Mucosa of descending colon (tissue), 3 donors: ENCODE results near the gene ABCB8. TPM values are rescaled to one million over a fixed set of nuclear protein-coding genes. Genes with fewer than 3 reads are reported as not detected.

Source experiments
- ATAC-seq: fragments of 200-7000 bp; cut with Tn5 transposase; one replicate; pipeline ENCODE4 v1.9.1; 2020; ENCODE audit warnings: mild to moderate bottlenecking, moderate library complexity
- DNase-seq, 3 donors: peaks; one replicate each; pipeline ENCODE4 v3.0.0-alpha.2; 2020
- H3K36me3 ChIP-seq: fragments of 200-600 bp; one replicate; pipeline ENCODE4 v1.8.0; 2021; ENCODE audit warnings: low read depth, mild to moderate bottlenecking
- H3K4me1 ChIP-seq: fragments of 200-600 bp; one replicate; pipeline ENCODE4 v1.8.0; 2021; ENCODE audit warnings: low read depth, mild to moderate bottlenecking
- H3K4me3 ChIP-seq: fragments of 200-600 bp; one replicate; pipeline ENCODE4 v1.8.0; 2021; ENCODE audit warnings: mild to moderate bottlenecking
- H3K9me3 ChIP-seq: fragments of 200-600 bp; one replicate; pipeline ENCODE4 v1.8.0; 2021; ENCODE audit warnings: mild to moderate bottlenecking
- CTCF ChIP-seq: fragments of 200-600 bp; IDR thresholded peaks from one replicate; pipeline ENCODE4 v1.8.0; 2022; ENCODE audit warnings: antibody characterized with exemption, mild to moderate bottlenecking
- intact Hi-C, 2 donors: fragments of 100-400 bp; cut with DNase I in 1 of 2; cut with micrococcal nuclease in 1 of 2; formaldehyde crosslinking; loops; one replicate each; pipeline versions ENCODE4 v1.11.0 to v1.11.1; 2022; cut with DNase I, micrococcal nuclease
- total RNA-seq, 3 donors: library from RNA; stranded (reverse); fragmentation: NEBNext Ultra II Directional in 2 of 3; extraction: Animal tissue kit (Norgen Biotek cat#: 25700) in 2 of 3; gene quantifications; one replicate each; pipeline versions ENCODE4 v1.2.1 to v1.2.4, GENCODE V29; 2021 to 2023
- donor health status: DM: no; HTN: no; CAD: no; lungs with moderate emphysema.
- donor health status: DM: no; HTN: no; CAD: no.
- donor health status: DM: no; HTN: yes; CAD: no.

The ABCB8 gene
- total RNA-seq, 3 donors from 2014 or later: 40.1 to 44.9 (median 41.8) TPM

- no peaks in the 10 kb centered on the region for H3K9me3 ChIP-seq
- no peak overlapping the region for H3K4me3 ChIP-seq
- ATAC-seq (no peak), DNase-seq (peak in 1 of 3 donors; percentile 26)
- peaks cover 11% of the 10 kb centered on the region for H3K4me1 ChIP-seq
- intact Hi-C loops: no loop called here
- peaks cover 4% of the 10 kb centered on the region for H3K36me3 ChIP-seq
- TF ChIP-seq CTCF: no peak
Observed at GRCh38 chr7:151074817-151075661, 46.8 kb downstream of the ABCB8 start.

GRCh38 chr7:151075662-151075971 lies 47.4 kb downstream of the ABCB8 start:
- no peak for DNase-seq
- Histone ChIP-seq H3K9me3 (no peaks in the 10 kb centered on the region), H3K4me1 (peaks cover 12% of the 10 kb centered on the region), H3K4me3 (no peak overlapping the region), H3K36me3 (no peaks in the 10 kb centered on the region)
- intact Hi-C loops: no loop called here
- no peak for TF ChIP-seq CTCF
- no peak for ATAC-seq

- DNase-seq: no peak
- intact Hi-C loops: no loop called here
Observed at GRCh38 chr7:151075978-151076426, 47.8 kb downstream of the ABCB8 start.

GRCh38 chr7:151076863-151077704 lies 48.8 kb downstream of the ABCB8 start:
- no peak for TF ChIP-seq CTCF
- no peaks in the 10 kb centered on the region for H3K36me3 ChIP-seq
- no peak for ATAC-seq
- no peaks in the 10 kb centered on the region for H3K9me3 ChIP-seq
- H3K4me3 ChIP-seq: no peak overlapping the region
- H3K4me1 ChIP-seq: peaks cover 24% of the 10 kb centered on the region
- peak in 2 of 3 donors; percentile 51 to 53 for DNase-seq
- intact Hi-C loops: no loop called here

More at GRCh38 chr7:151075978-151076426, 47.8 kb downstream of the ABCB8 start:
- no peak overlapping the region for H3K4me3 ChIP-seq
- no peak for ATAC-seq
- H3K9me3 ChIP-seq: no peaks in the 10 kb centered on the region
- no peak for TF ChIP-seq CTCF
- H3K4me1 ChIP-seq: peaks cover 13% of the 10 kb centered on the region
- no peaks in the 10 kb centered on the region for H3K36me3 ChIP-seq

- Histone ChIP-seq H3K4me3 (no peak overlapping the region), H3K4me1 (peaks cover 28% of the 10 kb centered on the region), H3K36me3 (no peaks in the 10 kb centered on the region), H3K9me3 (no peaks in the 10 kb centered on the region)
- DNase-seq (no peak), ATAC-seq (no peak)
- intact Hi-C loops: no loop called here
- no peak for TF ChIP-seq CTCF
Observed at GRCh38 chr7:151077705-151078232, 49.5 kb downstream of the ABCB8 start.
